HG03108 (cell line): Measurements from ENCODE around the gene DLL3.
A peak's percentile ranks its signal among the peaks of the same experiment; 100 is the strongest.
"Not testable (repeated sequence)": the region's sequence is repeated elsewhere in the genome, so short reads cannot be mapped to it uniquely, and the experiment has no call there.

Experiments used
- ATAC-seq: cut with Tn5 transposase; IDR thresholded peaks from one replicate; pipeline ENCODE4 v1.9.1; 2021; ENCODE audit warnings: moderate library complexity; ENCODE audit not compliant: unreplicated experiment

Gene DLL3

GRCh38 chr19:39498798-39499642, at the start of gene DLL3:
DLL3 (plus strand) TSS chr19:39498947; CDS start chr19:39498975, 28 bp downstream.
- ATAC-seq: no peak

DNA sequence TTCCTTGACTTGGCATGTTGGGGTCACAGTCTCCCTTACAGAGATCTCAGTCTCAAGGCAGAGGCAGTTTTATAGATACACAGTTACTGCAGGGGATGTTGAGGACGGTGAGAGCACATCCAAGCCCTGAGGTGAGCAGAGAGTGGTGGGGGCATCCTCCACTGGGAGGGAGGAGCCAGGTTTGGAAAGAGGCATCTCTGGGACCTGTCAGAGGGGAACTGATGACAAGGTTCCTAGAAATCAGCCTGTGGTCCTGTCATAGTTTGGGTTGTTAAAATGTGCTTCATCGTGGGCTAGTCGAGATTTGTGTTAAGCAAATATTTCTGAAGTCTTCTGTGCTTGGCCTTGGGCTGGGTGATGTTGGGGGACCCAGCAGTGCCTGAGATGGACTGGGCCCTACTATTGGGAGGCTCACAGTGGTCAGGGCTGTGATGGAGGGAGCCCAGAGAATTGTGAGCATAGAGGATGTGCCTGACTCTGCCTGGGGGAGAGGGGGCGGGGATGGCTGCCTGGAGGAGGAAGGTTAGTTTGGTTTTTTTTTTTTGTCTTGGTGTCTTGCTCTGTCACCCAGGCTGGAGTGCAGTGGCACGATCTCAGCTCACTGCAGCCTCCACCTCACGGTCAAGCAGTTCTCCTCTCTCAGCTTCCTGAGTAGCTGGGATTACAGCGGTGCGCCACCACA, 49.5 kb upstream of the DLL3 start:
- no peak for ATAC-seq

DNA sequence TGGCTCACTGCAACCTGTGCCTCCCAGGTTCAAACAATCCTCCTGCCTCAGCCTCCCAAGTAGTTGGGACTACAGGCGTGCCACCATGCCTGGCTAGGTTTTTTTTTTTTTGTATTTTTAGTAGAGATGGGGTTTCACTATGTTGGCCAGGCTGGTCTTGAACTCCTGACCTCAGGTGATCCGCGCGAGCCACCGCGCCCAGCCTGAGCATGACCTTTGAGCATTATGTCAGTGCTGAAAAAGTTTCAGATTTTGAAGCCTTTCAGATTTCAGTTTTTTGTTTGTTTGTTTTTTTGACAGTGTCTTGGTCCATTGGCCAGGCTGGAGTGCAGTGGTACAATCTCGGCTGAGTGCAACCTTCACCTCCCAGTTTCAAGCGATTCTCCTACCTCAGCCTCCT, 47.5 kb upstream of the DLL3 start:
- not testable (repeated sequence) for ATAC-seq

DNA sequence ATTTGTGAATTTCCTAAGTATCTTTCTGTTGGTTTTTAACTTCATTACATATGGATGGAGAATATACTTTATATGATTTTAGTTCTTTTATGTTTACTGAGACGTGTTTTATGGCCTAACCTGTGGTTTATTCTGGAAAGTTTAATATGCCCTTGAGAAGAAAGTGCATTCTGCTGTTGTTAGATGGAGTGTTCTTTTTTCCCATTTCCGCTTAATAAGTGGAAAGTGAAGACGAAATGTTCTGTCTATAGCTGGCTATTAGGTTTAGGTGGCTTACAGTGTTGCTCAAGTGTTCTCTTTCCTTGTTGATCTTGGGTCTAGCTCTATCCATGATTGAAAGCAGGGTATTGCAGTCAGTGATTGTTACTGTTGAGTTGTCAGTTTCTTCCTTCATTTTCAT, 35.3 kb upstream of the DLL3 start:
- ATAC-seq: no peak

- ATAC-seq: no peak
Observed at GRCh38 chr19:39465956-39466747, 32.6 kb upstream of the DLL3 start.

GRCh38 chr19:39467941-39468340, 30.8 kb upstream of the DLL3 start:
- no peak for ATAC-seq

DNA sequence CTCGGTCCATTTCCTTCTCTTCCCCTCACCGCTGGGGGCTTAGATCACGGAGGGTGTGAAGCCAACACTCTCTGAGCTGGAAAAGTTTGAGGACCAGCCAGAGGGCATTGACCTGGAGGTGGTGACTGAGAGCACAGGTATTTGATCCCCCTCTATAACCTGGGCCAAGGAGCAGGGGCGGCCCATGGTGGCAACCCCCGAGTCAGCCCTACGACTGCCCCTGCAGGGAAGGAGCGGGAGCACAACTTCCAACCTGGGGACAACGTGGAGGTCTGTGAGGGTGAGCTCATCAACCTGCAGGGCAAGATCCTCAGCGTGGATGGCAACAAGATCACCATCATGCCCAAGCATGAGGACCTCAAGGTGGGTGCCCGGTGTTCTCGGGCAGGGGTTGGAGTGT, 29.7 kb upstream of the DLL3 start:
- no peak for ATAC-seq

GRCh38 chr19:39469567-39469966, 29.2 kb upstream of the DLL3 start:
- ATAC-seq: no peak

- ATAC-seq: no peak
Observed at GRCh38 chr19:39470724-39471339, 27.9 kb upstream of the DLL3 start.

DNA sequence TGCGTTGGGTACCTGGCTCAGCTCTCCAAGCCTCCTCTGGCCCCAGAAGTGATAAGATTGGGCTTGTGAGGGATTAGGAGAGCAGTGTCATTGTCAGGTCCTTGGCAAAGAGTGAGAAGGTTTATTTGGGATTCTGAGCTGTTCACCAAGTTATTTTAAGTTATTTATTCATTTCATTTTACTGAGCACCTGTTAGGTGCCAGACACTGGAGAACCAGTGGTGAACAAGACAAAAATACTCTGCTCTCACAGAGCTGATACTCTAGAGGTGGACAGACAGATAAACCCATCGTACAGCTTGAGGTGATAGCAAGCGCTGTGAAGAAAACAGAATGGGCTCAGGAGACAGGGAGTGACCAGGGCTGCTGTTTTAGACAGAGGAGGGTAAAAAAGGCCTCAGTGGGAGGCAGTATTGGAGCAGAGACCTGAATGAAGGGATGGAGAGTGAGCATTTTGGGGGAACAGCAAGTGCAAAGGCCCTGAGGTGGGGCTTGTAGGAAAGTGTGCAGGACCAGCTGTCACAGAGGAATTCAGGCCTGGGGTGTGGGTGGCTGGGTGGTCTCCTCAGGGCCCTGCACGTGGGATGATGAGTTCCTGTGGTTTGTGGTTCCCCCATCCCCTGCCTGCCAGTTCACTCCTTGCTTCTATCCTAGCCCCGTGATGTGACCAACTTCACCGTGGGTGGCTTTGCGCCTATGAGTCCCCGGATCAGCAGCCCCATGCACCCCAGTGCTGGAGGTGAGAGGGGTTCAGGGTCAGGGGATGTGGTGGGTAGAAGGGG, 26.8 kb upstream of the DLL3 start:
- no peak for ATAC-seq

DNA sequence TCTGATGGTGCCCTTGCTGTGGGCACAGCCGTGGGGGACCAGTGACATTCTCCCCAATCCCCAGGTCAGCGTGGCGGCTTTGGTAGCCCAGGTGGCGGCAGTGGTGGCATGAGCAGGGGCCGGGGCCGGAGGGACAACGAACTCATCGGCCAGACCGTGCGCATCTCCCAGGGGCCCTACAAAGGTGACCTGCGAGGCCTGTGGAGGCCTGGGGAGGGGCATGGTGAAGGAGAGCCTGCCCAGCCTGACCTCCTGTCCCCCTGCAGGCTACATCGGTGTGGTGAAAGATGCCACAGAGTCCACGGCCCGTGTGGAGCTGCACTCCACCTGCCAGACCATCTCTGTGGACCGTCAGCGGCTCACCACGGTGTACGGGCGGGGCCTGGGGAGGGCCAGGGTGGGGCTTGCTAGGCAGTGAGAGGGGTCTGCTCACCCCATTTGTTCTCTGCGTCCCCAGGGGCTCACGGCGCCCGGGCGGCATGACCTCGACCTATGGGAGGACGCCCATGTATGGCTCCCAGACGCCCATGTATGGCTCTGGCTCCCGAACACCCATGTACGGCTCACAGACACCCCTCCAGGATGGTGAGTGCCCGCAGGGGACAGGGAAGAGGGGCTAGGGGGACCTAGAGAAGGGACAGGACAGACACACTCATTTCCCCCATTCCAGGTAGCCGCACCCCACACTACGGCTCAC, 25.9 kb upstream of the DLL3 start:
- no peak for ATAC-seq

GRCh38 chr19:39473443-39473960, 25.2 kb upstream of the DLL3 start:
- no peak for ATAC-seq

GRCh38 chr19:39474139-39474620, 24.6 kb upstream of the DLL3 start:
- no peak for ATAC-seq

DNA sequence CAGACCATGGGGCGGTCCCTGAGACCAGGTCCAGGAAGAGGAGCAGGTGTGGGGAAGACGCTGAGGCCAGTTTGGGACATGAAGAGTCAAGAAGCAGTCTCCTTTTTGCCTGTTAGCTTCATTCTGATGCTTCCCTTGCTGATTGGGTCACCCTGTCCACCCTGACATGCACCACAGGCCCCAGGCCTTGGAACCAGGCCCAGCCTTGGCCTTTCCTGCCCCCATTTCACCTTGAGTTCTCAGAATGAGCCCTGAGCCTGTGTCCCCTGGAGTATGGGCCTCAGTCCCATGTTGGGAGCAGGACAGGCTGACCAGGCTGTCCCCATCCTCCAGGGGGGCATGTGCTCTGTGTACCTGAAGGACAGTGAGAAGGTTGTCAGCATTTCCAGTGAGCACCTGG, 23.0 kb upstream of the DLL3 start:
- ATAC-seq: no peak

DNA sequence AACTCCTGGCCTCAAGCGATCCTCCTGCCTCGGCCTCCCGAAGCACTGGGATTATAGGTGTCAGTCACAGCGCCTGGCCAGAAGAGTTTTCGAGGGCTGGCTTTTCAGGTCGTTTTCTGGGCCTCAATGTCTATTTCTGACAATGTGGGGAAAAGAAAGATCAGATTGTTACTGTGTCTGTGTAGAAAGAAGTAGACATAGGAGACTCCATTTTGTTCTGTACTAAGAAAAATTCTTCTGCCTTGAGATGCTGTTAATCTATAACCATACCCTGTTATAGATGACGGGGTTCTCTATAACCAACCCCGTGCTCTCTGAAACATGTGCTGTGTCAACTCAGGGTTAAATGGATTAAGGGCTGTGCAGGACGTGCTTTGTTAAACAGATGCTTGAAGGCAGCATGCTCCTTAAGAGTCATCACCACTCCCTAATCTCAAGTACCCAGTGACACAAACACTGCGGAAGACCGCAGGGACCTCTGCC, 19.4 kb upstream of the DLL3 start:
- not testable (repeated sequence) for ATAC-seq

DNA sequence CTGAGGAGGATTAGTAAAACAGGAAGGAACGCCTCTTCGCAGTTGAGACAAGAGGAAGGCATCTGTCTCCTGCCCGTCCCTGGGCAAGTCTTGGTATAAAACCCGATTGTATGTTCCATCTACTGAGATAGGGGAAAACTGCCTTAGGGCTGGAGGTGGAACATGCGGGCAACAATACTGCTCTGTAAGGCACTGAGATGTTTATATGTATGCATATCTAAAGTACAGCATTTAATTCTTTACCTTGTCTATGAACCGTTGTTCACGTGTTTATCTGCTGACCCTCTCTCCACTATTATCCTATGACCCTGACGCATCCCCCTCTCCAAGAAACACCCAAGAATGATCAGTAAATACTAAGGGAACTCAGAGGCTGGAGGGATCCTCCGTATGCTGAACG, 18.8 kb upstream of the DLL3 start:
- ATAC-seq: no peak

GRCh38 chr19:39480337-39481228, 18.2 kb upstream of the DLL3 start, which contains the start of gene TIMM50:
TIMM50 (plus strand) TSS chr19:39480838; CDS start chr19:39480854, 16 bp downstream.
- ATAC-seq: peak; percentile 92

DNA sequence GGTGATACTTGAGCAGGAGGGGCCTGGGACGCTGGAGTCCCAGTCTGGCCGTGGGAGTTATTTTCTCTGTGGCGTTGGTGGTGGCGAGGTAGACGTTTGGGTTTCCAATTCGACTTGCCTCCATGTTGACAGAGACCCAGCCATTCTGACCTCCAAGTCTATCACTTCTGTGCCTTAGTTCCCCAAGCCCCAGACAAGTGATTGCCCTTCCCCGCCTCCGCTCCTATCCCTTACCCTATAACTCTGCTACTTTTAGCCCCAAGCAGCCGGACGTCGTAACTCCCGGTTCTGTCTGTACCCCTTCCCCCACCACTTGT, 17.6 kb upstream of the DLL3 start:
- no peak for ATAC-seq
